HepG2 (cell line): ENCODE measurements around the gene ZNF280A.

Experiments
- SMAD1 ChIP-seq: sonication (generic); formaldehyde crosslinking; IDR thresholded peaks from 2 replicates; pipeline ENCODE4 v1.4.0; 2020; ENCODE audit warnings: missing genetic modification reagents, low read depth, mild to moderate bottlenecking, borderline replicate concordance
- STAG1 ChIP-seq: sonication (generic); formaldehyde crosslinking; IDR thresholded peaks from 2 replicates; pipeline ENCODE4 v1.4.0; 2020; ENCODE audit warnings: missing genetic modification reagents
- TF ChIP-seq, protein P1 (sequence below): IDR thresholded peaks from 2 replicates; pipeline ENCODE4 v1.6.1; 2018; ENCODE audit warnings: missing genetic modification reagents

DNA sequence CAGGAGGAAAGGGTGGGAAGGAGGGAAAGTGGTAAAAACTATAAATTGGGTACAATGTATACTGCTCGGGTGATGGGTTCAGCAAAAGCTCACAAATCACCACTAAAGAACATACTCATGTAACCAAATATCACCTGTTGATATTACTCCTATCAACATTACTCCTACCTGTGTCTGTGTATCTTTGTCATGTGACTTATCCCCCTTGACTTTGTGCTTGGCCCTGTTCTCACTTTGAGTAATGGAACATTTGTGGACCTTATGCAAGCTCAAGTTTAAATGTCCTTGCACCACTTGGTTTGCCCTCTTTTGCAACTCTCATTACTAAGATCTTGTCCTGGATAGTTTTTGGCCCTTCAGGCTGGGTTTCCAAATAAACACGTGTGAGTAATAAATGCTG, 50.5 kb downstream of the ZNF280A start:
- TF ChIP-seq STAG1 (CRISPR knock-in tag) (no peak), SMAD1 (no peak)
- TF ChIP-seq, protein P1, sequence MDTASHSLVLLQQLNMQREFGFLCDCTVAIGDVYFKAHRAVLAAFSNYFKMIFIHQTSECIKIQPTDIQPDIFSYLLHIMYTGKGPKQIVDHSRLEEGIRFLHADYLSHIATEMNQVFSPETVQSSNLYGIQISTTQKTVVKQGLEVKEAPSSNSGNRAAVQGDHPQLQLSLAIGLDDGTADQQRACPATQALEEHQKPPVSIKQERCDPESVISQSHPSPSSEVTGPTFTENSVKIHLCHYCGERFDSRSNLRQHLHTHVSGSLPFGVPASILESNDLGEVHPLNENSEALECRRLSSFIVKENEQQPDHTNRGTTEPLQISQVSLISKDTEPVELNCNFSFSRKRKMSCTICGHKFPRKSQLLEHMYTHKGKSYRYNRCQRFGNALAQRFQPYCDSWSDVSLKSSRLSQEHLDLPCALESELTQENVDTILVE (CRISPR knock-in tag), result no peak
